Activated CD4-positive, alpha-beta T cell treated with anti-CD3 and anti-CD28 coated beads for 24 hours (primary cell): Measurements from ENCODE around the gene ATP8B3.
A peak's percentile ranks its signal among the peaks of the same experiment; 100 is the strongest.
"Not testable (repeated sequence)": the region's sequence is repeated elsewhere in the genome, so short reads cannot be mapped to it uniquely, and the experiment has no call there.

ENCODE experiments used
- DNase-seq, 2 donors: peaks; one replicate each; pipeline ENCODE4 v3.0.0-alpha.2; 2020; ENCODE audit warnings: low read depth in 2 of 2

ATP8B3 gene

DNA sequence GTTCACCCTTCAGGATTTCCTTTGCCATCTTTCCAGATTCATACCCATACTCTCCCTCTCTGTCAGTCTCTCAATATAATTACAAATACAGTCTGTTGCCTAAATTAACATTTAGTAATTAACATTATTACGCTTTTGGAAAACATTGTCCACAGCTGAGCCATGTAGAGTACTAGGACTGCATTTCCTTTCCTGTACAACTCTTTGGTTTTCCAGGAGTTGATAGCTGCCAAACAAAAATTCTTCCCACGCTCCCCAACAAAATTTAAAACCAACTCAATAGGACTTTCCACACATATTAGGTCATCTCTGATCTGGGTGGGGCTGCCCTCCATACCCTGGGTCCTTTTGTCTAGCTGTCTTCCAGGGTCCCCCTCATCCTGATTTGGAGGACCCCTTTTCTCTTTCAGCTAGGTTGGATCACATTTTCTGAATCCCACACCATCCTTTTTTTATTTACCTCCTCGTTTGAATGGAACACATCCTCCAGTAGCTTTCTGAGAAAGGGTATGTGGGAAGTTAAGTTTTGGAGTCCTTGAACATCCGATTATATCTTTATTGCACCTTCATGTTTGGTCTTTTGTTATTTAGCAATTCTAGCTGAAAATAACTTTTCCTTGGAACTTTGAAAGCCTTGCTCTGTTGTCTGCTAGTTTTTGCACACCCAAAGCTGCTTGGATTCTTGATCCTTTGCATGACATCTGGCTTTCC is 41.1 kb downstream of the ATP8B3 start:
- no peak for DNase-seq

DNA sequence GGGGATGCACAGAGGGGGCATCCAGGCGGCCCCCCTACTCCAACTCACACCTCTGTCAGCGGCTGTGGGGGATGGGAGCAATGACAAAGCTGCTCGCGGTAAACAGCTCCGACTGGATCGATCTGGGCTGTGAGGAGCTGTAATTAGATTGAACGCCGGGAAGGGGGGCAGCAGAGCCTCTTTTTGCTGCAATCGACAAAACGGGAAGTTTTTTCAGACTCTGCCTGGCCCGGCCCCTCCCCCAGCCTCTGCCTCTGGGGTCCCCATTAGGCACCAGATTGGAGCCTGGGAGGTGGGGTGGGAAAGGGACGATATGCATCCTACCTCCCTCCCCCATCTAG is 42.5 kb downstream of the ATP8B3 start:
- no peak for DNase-seq

DNA sequence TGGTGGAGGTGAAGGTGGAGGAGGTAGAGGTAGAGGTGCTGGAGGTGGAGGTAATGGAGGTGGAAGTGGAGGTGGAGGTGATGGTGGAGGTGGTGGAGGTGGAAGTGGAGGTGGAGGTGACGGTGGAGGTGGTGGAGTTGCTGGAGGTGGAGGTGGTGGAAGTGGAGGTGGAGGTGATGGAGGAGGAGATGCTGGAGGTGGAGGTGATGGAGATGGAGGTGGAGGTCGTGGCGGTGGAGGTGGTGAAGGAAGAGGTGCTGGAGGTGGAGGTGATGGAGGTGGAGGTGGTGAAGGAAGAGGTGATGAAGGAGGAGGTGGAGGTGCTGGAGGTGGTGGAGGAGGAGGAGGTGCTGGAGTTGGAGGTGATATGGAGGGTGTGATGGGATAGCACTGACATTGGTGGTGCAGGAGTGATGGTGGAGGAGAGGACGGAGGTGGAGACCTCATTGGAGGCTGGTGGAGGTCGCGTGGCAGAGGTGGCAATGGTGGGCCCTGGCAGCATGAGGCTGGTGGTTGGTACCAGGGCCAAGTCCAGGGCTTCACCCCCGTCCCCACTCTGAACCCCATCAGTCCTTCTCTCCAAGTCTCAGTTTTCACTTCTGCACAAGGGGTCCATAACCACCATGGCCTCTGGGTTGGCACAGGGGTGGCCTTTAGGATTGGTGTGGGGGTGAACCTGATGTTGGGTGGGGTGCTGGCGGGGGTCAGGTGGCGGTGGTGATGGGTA is 43.0 kb downstream of the ATP8B3 start:
- no peak for DNase-seq

DNA sequence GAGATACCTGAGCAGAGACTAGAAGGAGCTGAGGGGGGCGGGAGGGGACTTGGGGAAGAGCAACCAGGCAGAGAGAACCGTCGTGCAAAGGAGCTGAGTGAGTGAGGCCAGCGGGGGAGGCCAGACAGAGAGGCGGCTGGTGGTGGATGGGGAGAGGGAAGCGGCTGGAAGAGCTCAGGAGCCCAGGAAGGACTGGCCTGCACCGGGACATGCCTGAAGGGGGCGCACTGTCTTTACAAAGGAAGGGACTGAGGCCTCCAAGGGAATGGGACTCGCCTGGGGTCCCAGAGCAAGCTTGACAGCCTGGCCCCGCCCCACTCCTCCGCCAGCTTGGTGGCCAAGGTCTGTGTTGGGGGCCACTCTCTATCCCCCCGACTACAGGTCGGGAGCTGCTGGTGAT is 43.8 kb downstream of the ATP8B3 start:
- DNase-seq, result no peak

DNA sequence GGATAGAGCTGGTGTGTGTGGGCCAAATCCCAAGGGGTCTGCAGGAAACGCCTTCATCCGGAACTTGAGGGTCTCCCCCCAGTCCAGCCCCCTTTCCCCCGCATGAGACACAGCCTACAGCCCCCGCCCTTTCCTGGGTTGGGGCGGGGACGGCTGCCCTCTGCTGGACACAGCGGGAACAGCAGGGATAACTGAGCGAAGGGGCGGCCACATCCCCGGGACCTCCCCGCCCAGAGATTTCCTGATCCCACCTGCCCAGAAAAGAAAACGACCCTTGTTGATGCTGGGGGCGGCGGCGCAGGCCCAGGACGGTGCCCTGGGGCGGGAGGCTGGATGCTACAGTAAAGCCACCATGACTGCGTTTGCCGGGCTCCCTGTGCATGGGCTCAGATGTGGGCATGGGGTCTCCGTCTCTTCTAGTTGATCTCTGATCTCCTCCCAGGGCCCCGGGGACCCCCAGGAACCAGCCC is 44.6 kb downstream of the ATP8B3 start:
- peak; percentile 44 to 52 for DNase-seq

DNA sequence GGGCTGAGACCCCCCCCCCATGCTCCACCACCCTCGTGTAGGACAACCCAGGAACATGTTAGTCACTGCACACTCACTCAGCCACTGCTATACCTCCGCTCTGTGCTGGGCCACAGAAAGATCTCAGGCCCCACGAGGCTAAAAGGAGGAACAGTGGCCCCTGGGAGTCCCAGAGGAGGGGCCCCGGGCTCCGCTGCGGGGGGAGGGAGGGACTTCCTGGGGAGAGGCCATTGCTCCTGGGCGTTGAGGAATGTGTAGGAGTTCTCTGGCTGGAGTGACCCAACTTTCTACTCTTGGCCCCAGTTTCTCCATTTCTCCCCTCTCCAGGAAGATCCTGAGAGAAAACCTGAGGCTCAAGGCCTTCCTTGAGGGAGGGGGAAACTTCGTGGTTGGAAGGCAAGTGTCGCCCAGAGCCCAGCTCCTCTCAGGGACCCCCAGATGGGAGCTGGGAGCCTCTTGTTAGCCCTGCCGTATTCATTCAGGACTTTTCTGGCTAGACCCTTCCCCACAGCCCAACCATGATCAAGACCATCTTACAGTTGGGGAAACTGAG is 45.2 kb downstream of the ATP8B3 start:
- no peak for DNase-seq

DNA sequence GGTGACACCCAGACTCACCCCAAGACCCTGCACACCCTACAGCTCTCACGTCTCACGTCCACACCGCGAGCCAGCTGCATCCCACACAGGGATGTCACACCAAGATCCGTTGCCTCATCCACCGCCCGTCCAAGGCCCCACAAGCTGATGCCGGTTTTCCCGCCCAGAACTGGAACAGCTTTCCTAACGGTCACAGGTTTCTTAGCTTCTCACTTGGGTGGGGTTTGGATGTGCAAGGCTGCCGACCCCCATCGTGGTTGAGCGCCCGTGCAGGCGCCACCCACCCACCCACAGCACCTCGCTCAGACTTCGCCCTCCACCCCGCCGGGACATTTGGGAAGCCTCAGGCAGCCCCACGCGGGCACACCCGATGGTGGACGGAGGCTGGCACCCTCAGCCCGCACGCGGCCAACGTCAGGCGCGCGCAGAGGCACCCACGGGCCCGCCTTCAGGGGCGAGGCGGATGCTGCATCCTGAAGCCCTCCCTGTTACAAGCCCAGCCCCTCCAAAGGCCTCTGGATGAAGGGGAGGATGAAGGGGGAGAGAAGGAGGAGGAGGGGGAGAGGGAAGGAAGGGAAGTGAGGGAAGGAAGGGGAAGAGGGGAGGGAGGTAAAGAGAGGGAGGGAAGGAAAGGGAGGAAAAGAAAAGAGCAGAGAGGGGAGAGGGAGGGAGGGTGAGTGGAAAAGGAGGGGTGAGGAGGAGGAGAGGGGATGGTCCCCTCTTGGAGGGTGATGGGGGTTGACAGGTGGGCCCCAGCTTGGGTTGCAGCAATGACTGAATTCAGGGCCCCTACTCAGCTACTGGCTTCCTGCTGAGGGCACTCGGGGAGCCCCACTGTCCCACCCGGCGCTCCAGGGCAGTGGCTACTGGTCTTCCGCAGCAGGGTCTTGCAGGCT is 45.9 kb downstream of the ATP8B3 start:
- DNase-seq, result no peak

DNA sequence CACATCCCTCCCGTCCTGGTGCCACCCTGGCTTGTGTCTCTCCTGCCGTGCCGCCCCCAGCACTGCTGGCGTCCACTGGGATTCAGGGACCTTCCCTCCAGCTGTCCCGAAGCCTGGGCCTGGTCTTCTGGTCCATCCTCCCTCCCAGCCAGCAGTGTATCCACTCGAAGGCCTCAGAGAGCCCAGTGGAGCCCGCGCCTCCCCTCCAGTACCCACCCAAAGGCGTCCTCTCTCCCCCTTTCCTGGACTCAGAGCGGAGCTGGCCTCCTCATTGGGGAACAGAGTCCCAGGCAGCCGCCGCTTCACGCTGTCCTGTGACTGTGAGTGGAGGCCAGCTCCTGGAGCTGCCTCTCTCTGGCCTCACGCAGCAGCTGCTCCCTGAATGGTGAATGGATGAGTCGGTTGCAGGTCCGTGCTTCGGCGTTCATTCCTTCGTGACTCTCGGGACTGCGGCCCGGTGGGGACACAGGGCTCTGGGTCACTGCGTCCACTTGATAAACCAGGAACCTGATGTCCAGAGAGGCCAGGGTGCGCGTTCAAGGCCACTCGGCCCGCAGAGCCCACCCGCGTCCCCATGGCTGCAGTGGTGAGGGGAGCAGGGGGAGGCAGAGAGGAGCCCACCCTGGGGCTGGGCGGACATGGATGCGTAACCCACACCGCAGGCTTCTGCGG is 46.7 kb downstream of the ATP8B3 start:
- DNase-seq, result no peak

DNA sequence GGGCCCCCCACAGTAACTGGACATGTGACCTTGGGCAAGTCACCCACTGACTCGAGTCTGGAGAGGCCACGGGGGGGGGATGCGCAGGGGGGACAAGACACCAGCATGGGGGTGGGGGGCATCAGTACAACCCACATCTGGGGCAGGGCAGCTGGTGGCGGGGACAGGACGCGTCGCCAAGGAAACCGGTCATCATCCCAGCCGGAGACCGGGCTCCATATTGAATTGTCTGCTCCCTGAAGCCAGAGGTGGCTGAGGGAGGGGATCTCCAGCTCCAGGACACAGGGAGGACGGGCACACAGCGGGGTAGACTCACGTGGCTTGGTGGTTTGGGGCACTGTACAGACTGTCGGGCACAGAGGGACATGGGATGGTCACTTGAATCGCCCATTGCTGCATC is 47.3 kb downstream of the ATP8B3 start:
- DNase-seq, result no peak

DNA sequence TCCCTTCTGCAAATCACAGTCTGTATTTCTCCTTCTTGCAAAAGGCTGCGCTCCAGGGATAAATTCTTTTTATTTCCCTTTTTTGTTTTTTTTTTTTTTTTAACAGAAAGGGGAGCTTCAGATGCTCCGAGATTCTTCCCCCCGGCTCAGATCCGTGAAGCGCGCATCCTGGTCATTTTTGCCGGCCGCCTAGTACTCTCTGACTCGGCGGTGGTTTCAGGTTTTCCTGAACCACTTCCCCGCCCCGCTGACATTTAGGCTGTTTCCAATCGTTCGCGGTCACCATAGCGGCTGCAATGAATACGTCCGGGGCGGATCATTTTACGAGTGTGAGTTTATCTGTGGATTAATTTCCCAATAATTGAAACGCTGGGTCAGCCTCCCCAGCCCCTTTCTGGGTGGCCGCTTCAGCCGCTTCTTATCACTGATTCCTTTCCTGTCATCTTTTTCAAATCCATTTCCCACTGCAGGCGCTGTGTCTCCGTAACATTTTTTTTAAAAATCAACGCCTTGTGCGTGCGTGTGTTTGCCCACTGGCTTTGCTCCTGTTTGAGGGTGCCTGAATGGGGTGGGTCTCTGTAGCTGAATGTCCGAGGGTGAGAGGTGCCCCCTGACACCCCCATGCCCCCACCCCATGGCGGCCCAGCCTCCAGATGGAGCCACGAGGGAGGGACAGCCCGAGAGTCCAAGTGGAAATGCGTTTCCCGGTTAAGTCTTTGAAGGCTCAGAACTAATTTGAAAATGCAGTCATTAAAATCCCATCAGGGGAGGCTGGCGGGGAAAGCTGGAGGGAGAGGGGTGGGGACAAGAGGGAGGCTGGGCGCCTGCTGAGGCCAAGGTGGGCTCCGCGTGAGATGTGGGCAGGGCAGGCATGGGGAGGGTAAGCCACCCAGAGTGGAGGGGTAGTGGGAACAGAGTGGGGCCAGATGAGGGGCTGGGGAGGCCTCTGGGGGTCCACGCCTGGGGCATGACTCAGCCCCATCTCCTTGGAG is 48.1 kb downstream of the ATP8B3 start:
- DNase-seq, result no peak

DNA sequence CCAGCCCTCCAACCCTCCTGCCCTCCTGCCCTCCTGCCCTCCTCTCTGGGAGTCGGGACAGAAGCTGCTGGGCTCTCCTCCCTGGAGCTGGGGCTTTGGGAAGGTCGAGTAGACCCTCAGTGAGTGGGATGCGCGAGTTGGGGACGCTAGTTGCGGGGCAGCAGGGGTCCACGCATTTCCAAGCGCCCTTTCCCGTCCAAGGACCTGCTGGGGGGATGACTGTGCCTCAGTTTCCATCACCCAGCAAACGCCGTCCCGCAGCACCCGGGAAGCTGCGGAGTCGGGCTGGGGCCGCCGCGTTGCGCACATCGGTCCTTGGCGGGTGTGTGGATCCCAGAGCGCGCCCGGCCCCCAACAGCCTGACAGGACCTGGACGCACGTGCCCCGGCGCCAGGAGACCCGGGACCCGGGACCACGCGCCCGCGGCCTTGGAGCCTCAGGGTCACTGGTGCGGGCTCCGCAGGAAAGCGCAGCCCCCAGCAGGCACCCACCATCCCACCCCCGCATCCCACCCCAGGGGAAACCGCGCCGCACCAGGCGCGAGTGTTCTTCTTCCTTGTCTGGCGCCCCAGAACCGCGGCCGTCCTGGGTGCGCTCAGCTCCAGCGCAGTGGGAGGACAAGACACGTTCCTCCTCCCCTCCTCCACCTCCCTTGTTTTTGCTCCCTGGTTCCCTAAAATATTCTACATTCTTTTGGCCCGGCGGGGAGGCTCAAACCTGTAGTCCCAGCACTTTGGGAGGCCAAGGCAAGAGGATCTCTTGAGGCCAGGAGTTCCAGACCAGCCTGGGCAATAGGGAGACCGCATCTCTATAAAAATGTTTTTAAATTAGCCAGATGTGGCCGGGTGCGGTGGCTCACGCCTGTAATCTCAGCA is 49.6 kb downstream of the ATP8B3 start:
- DNase-seq, result no peak

DNA sequence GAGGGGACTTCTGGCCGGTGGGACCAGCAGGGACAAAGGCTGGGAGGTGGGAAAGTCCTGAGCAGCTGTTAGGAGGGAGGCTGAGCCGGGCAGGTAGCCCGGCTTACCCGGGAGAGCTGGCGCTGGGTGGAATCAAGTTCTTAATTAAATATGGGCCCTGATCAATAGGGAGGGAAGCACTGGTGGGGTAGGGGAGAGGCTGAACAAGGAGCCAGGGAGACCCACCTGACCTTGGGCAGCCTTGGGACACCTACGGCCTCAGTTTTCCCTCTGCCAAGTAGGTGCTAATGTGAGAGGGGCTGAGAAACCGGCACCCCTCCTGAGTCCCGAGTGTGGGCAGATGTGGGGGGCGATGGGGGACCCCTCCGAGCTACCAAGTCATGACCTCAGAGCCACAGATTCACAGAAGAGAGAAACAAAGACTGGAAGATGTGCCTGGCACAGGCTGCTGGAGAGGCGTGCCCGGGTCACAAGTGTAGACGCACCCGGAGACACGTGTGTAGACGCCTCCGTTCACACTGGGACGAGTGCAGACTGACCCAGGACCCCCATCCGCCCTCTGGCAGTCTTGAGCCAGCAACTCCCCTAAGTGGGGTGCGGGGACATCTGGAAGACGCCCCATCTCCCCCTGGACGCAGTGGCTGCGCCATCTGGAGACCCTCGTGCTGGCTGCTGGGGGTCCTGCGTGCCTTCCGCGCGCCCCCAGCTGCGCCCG is 50.4 kb downstream of the ATP8B3 start:
- DNase-seq, result no peak

DNA sequence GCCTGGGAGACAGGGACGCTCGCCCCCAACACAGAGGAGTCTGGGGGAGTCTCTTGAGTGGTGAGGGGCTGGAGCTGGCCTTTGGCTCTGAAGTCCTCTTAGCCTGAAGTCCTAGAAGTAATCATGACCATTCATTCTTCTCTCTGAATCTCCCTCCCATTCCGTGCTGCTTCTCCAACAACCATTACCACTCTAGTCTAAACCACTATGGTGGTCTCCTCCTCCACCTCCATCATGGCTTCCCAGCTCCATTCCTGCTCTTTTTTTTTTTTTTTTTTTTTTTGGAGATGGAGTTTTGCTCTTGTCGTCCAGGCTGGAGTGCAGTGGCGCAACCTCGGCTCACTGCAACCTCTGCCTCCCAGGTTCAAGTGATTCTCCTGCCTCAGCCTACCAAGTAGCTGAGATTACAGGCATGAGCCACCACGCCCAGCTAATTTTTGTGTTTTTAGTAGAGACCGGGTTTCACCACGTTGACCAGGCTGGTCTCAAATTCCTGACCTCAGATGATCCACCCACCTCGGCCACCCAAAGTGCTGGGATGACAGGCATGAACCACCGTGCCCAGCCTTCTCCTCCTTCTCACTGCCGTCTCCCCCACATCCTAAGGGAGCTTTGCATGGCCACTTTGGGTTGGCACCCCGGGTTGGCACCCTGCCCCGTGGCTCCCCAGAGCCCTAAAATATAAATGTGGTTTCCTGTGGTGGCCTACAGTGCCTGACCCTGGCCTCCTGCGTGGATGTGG is 51.1 kb downstream of the ATP8B3 start:
- DNase-seq, result not testable (repeated sequence)

DNA sequence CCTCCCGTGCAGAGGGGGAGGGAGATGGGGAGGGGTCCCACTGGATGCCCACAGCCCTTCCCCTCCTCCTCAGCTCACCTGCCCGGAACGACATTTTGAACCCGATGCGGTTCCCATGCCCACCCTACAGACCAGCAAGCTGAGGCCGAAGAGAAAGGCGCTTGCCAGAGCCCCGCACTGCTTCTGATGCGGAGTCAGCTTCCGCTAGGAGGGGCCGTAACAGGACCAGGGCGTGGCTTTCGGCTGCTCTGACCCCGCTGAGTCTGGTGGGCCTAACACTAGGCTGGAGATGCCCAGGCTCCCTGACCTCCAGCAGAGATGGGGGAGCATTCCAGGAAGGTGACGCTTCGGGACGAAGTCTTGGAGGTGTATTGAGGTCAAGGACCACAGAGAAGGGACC is 52.1 kb downstream of the ATP8B3 start:
- DNase-seq, result no peak

DNA sequence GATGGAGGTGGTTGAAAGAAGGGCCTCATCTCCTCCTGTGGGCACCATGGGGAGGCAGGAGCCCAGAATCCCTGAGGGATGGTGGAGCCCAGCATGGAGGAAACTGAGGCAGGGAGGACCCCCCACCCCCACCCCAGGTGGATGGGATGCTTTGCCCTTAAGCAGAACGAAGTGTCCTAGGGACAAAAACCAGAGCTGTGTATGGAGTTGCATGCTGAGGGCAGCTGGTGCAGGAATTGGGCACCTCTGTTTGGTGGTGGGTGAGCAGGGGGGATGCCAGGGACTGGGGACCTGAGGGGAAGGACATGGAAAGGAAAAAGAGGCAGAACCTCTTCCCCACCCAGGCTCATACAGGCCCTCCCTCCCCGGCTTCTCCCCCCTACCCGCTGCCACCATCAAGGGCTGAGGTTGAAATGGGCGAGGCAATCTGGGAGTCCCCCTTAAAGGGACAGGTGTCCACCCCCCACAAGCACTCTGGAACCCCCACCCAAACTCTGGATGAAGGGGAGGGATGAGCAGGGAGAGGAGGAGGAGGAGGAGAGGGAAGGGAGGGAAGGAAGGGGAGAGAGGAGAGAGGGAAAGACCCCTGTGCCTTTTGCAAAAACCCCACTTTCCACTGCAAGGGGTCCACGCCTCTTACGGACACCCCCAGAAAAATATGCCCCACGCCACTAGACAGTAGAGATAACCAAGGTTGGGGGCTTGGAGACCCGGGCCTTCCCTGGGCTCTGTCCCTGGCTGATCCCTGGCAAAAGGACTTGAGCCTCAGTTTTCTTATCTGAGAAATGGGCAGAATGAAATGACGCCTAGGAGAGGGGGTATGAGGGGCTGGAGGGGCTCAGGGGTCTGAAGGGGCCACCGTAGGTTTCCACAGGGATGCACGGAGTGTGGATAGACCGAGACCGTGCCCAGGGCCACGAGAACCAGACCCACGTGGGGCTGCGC is 52.8 kb downstream of the ATP8B3 start:
- no peak for DNase-seq

DNA sequence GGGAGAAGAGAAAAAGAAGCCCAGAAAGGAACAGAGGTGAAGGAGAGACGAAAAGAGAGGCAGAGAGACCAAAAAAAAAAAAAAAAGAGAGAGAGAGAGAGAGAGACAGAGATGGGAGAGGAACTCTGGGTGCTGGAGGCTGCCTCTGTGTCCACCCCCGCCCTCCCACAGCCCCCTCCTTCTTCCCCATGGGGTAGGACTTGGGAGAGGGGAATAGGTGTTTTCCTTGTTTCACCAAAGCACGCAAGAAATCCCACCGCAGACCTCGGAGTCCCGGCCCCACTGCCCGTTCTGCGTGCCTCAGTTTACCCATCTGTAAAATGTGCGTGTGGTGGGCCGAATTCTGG is 53.9 kb downstream of the ATP8B3 start:
- DNase-seq, result no peak
